Measurements from ENCODE around the gene SRP68. TPM values are rescaled to one million over a fixed set of nuclear protein-coding genes. Genes with fewer than 3 reads are reported as not detected.

Gene SRP68
- total RNA-seq, 1 donor from 2014 or later: 76.1 TPM

DNA sequence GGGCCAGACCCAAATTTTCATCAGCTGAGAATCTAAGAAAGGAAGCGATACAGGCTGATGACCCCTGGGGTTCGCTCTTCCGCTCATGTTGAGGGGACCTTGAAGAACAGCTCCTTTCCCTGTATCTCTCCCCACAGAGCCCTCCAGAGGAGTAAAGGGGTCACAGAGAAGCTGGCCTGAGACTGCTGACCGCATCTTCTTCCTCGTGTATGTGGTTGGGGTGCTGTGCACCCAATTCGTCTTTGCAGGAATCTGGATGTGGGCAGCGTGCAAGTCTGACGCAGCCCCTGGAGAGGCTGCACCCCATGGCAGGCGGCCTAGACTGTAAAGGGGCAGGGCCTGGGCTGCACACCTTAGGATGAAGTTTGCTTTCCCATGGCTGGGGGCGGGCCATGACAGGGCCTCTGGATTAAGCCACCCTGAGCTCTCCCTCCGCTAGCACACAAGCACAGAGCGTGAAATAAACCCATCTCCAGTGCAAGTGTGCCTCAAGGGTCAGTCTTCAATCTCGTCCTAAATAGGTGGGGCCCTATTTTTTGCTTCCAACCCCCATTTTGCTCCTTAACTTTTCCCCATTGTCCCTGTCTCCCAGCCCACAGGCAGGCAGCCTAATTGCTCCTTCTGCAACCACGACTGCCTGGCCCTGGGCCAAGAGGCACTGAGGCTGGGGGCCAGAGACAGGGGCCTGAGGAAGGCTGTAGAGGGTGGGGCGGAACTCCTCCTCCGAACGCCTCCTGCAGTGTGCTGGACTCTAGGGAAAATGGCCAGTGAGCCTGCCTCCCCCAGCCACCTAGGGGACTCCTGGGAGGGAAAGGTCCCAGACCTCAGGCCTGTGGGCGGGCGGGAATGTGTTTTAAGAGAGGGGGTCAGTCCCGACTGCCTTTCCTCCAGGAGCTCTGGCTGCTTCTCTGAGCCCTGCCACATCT lies 10.3 kb upstream of the SRP68 start:
- ChIA-PET POLR2A (interaction anchor here (0.6 kb wide), 2 partner anchors 36 to 144 kb away, joined by 3 to 9 read pairs; no protein-coding TSS in a partner anchor), CTCF (interaction anchor here (1.0 kb wide), 1 partner anchor 197 kb away, joined by 3 read pairs; no protein-coding TSS in a partner anchor)
- Mint-ChIP-seq H3K4me1 (peaks cover 13% of the 10 kb centered on the region), H3K27ac (no peak overlapping the region), H3K4me3 (no peak overlapping the region), H3K9me3 (no peaks in the 10 kb centered on the region), H3K36me3 (ENCODE audit: low read depth) (peaks cover 50% of the 10 kb centered on the region), H3K27me3 (peaks cover 7% of the 10 kb centered on the region)
- no peak for ATAC-seq (ENCODE audit: low read depth)
- no peak for TF ChIP-seq CTCF (IDR thresholded peaks at IDR 0.05)
- intact Hi-C loops (cut with micrococcal nuclease): no loop called here
- no peak for DNase-seq

DNA sequence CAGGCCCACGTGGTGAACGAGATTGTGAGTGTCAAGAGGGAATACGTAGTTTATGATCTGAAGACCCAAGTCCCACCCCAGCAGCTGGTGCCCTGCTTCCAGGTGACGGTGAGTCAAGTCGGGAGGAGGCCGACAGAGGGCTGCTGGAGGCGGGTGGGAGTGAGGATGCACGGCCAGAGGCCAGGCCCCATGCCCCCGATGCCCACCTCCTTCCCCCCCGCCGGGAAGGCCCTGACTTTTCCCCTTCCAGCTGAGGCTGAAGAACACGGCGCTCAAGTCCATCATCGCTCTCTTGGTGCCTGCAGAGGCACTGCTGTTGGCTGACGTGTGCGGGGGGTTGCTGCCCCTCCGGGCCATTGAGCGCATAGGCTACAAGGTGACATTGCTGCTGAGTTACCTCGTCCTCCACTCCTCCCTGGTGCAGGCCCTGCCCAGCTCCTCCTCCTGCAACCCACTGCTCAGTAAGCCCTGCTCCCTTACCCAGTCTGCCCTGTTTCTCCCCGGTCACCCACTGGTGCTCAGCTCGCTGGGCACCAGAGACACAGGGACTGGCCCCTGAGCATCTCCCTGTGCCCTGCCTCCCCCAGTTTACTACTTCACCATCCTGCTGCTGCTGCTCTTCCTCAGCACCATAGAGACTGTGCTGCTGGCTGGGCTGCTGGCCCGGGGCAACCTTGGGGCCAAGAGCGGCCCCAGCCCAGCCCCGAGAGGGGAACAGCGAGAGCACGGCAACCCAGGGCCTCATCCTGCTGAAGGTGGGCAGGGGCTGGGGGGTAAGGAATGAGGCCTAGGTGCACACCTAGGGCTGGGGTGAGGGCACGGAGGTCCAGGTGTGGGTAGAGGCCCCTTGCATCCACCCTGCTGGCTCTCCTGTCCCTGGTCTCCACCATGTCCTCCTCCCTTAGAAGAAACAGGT lies 9.2 kb upstream of the SRP68 start:
- CTCF ChIA-PET: interaction anchor here (1.0 kb wide), 1 partner anchor 198 kb away, joined by 3 read pairs; no protein-coding TSS in a partner anchor
- POLR2A ChIA-PET: interaction anchor here (0.6 kb wide), 1 partner anchor 83 kb away, joined by 5 read pairs; no protein-coding TSS in a partner anchor
- Mint-ChIP-seq H3K36me3 (ENCODE audit: low read depth) (peaks cover 41% of the 10 kb centered on the region), H3K9me3 (no peaks in the 10 kb centered on the region), H3K4me3 (no peak overlapping the region), H3K27me3 (peaks cover 17% of the 10 kb centered on the region), H3K4me1 (peaks cover 23% of the 10 kb centered on the region), H3K27ac (no peak overlapping the region)
- ATAC-seq (ENCODE audit: low read depth) (no peak), DNase-seq (no peak)
- intact Hi-C loops (cut with micrococcal nuclease): no loop called here
- no peak for TF ChIP-seq CTCF (IDR thresholded peaks at IDR 0.05)

DNA sequence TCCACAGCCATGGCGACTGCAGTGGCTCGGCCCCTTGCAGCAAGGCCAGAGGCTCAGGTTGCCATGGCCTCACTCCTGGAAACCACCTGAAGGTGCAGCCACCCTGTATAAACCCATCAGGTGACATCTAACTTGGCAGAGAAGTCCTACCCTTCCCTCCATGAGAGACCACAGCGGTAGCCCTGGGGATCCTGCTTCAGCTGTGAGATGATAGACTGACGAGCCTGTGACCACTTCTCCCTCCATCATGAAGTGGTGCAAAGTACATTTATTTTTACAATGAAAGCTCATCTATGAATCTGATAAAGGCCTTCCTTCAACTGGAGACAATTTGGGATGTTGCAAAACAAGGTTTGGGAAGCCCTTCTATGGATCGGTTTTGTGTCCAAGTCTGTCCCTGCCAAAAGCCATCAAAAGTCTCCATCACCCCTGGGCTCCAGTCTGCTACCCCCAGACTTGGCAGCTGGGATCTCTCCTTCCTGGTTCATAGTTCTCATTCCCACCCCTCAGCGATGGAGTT lies 8.5 kb upstream of the SRP68 start:
- peaks cover 30% of the 10 kb centered on the region for H3K4me1 Mint-ChIP-seq
- H3K9me3 Mint-ChIP-seq: no peaks in the 10 kb centered on the region
- intact Hi-C loops (cut with micrococcal nuclease): no loop called here
- CTCF ChIA-PET: no interaction called here
- no peak for TF ChIP-seq CTCF (IDR thresholded peaks at IDR 0.05)
- no peak overlapping the region for H3K27ac Mint-ChIP-seq
- peaks cover 19% of the 10 kb centered on the region for H3K27me3 Mint-ChIP-seq
- DNase-seq (no peak), ATAC-seq (ENCODE audit: low read depth) (no peak)
- H3K36me3 Mint-ChIP-seq (ENCODE audit: low read depth): peaks cover 35% of the 10 kb centered on the region
- POLR2A ChIA-PET: interaction anchor here (0.6 kb wide), 1 partner anchor 83 kb away, joined by 5 read pairs; no protein-coding TSS in a partner anchor
- no peak overlapping the region for H3K4me3 Mint-ChIP-seq

- H3K27me3 Mint-ChIP-seq: peaks cover 26% of the 10 kb centered on the region
- peaks cover 35% of the 10 kb centered on the region for H3K4me1 Mint-ChIP-seq
- intact Hi-C loops (cut with micrococcal nuclease): no loop called here
- ChIA-PET CTCF (no interaction called here), POLR2A (interaction anchor here (0.6 to 0.7 kb wide), 2 partner anchors 23 to 99 kb away, joined by 3 to 5 read pairs; partner anchors contain the start of gene EXOC7)
- DNase-seq (no peak), ATAC-seq (ENCODE audit: low read depth) (peak; percentile 25)
- no peak for TF ChIP-seq CTCF (IDR thresholded peaks at IDR 0.05)
- H3K9me3 Mint-ChIP-seq: no peaks in the 10 kb centered on the region
- no peak overlapping the region for H3K27ac Mint-ChIP-seq
- peaks cover 28% of the 10 kb centered on the region for H3K36me3 Mint-ChIP-seq (ENCODE audit: low read depth)
- no peak overlapping the region for H3K4me3 Mint-ChIP-seq
Observed at GRCh38 chr17:76079956-76080767, 7.8 kb upstream of the SRP68 start.

All from activated B cell treated with CpG ODN at 0.5 μM for 24 hours (primary cell).